Calu3 (cell line): ENCODE measurements around the gene NUP62. TPM values are rescaled to one million over a fixed set of nuclear protein-coding genes. Genes with fewer than 3 reads are reported as not detected.

Source experiments
- BruUV-seq: library from RNA; stranded (reverse); fragments of 400-500 nt; replicated peaks from 2 replicates; lab custom pipeline; 2021; lab: Mats Ljungman, UMichigan
- CTCF ChIA-PET: fragments of 300-600 bp; sonication (Branson Sonifier 250); formaldehyde crosslinking; loops from one replicate; lab custom pipeline; 2022; ENCODE audit warnings: antibody characterized with exemption; lab: Charles Lee
- DNase-seq: peaks from one replicate; pipeline ENCODE4 v3.0.0; 2022
- H3K27ac Mint-ChIP-seq: one replicate; pipeline ENCODE4 v1.8.0; 2022; ENCODE audit warnings: mixed read lengths; ENCODE audit not compliant: unreplicated experiment
- H3K27me3 Mint-ChIP-seq: one replicate; pipeline ENCODE4 v1.8.0; 2022; ENCODE audit warnings: mixed read lengths; ENCODE audit not compliant: unreplicated experiment
- H3K36me3 Mint-ChIP-seq: one replicate; pipeline ENCODE4 v1.8.0; 2022; ENCODE audit warnings: mild to moderate bottlenecking, moderate library complexity, mixed read lengths; ENCODE audit not compliant: insufficient read depth, unreplicated experiment
- H3K4me1 Mint-ChIP-seq: one replicate; pipeline ENCODE4 v1.8.0; 2022; ENCODE audit warnings: mild to moderate bottlenecking, low read depth, mixed read lengths; ENCODE audit not compliant: unreplicated experiment
- H3K4me3 Mint-ChIP-seq: one replicate; pipeline ENCODE4 v1.8.0; 2022; ENCODE audit warnings: mild to moderate bottlenecking, low read depth, moderate library complexity, mixed read lengths; ENCODE audit not compliant: unreplicated experiment
- H3K9me3 Mint-ChIP-seq: one replicate; pipeline ENCODE4 v1.8.0; 2022; ENCODE audit warnings: low read depth, mixed read lengths; ENCODE audit not compliant: unreplicated experiment
- intact Hi-C: fragments of 100-400 bp; cut with micrococcal nuclease; formaldehyde crosslinking; loops from one replicate; pipeline ENCODE4 v1.10.0; 2022; ENCODE audit not compliant: unreplicated experiment
- total RNA-seq: library from RNA; stranded (reverse); gene quantifications from 2 replicates; pipeline ENCODE4 v1.2.3, GENCODE V29; 2022
- TF ChIP-seq, protein P1 (sequence below): fragments of 200-600 bp; IDR thresholded peaks from one replicate; pipeline ENCODE4 v1.8.0; 2022; ENCODE audit warnings: antibody characterized with exemption; ENCODE audit not compliant: unreplicated experiment

NUP62 gene
- total RNA-seq, 1 experiment from 2014 or later, result 124 TPM

DNA sequence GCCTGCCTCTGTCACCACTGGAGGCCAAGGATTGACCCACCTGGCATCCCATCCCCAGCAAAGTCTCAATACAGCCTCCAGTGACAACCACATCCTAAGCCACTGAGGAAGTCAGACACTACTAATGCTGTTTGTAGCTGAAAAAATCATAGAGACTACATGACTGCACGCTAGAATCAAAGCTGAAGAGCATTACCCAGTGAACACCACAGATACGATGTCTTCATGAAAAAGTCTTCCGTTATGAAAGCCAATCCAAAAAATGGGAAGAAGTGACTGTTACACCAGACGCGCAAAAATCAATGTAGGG, 11.1 kb upstream of the NUP62 start:
- intact Hi-C loops, result no loop called here
- no TSS peak for BruUV-seq
- no peak overlapping the region for H3K27ac Mint-ChIP-seq
- TF ChIP-seq, protein P1, sequence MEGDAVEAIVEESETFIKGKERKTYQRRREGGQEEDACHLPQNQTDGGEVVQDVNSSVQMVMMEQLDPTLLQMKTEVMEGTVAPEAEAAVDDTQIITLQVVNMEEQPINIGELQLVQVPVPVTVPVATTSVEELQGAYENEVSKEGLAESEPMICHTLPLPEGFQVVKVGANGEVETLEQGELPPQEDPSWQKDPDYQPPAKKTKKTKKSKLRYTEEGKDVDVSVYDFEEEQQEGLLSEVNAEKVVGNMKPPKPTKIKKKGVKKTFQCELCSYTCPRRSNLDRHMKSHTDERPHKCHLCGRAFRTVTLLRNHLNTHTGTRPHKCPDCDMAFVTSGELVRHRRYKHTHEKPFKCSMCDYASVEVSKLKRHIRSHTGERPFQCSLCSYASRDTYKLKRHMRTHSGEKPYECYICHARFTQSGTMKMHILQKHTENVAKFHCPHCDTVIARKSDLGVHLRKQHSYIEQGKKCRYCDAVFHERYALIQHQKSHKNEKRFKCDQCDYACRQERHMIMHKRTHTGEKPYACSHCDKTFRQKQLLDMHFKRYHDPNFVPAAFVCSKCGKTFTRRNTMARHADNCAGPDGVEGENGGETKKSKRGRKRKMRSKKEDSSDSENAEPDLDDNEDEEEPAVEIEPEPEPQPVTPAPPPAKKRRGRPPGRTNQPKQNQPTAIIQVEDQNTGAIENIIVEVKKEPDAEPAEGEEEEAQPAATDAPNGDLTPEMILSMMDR, result no peak
- no peaks in the 10 kb centered on the region for H3K9me3 Mint-ChIP-seq
- CTCF ChIA-PET, result no interaction called here
- no peak overlapping the region for H3K4me3 Mint-ChIP-seq
- no peak for DNase-seq
- H3K27me3 Mint-ChIP-seq, result peaks cover 47% of the 10 kb centered on the region
- H3K36me3 Mint-ChIP-seq, result peaks cover 5% of the 10 kb centered on the region
- H3K4me1 Mint-ChIP-seq, result peaks cover 13% of the 10 kb centered on the region

DNA sequence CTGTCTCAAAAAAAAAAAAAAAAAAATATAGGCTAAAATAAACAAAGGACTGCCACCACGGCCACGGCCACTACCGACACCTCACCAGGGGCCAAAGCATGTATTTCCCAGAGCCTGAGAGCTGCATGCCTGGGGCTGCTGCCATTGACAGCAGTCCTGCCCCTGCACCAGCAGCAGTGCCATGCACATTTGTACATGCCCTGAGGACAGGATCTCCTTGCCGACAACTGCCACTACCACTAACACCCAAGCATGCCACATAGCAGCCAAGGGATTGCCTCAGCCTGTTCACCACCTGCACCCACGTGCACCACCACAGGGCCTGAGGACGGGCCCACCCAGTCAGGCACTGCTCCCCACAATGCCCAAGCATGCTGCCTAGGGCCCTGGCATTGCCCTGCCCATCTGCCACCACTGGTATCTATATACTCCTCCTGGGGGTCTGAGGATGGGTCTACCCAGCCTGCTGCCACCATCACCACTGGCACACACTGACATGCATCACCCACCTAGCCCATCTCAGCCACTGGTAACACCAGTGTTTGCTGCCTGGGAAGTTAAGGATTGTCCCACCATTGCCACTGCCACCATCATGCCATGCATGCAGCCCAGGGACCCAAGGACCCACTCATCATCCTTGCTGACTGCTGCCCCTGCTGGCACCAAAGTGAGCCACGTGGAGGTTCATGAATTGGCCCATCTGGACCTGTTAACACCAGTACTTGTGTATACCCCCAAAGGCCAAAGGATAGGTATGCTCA, 10.6 kb upstream of the NUP62 start:
- CTCF ChIA-PET, result interaction anchor here (0.7 kb wide), 1 partner anchor 10 kb away, joined by 4 read pairs; the partner anchor contains the start of gene NUP62
- BruUV-seq, result no TSS peak
- Mint-ChIP-seq H3K36me3 (peaks cover 5% of the 10 kb centered on the region), H3K4me1 (peaks cover 13% of the 10 kb centered on the region), H3K4me3 (no peak overlapping the region), H3K27me3 (peaks cover 50% of the 10 kb centered on the region), H3K27ac (no peak overlapping the region), H3K9me3 (no peaks in the 10 kb centered on the region)
- intact Hi-C loops, result no loop called here
- peak; percentile 17 for DNase-seq
- TF ChIP-seq, protein P1, result peak; percentile 34

DNA sequence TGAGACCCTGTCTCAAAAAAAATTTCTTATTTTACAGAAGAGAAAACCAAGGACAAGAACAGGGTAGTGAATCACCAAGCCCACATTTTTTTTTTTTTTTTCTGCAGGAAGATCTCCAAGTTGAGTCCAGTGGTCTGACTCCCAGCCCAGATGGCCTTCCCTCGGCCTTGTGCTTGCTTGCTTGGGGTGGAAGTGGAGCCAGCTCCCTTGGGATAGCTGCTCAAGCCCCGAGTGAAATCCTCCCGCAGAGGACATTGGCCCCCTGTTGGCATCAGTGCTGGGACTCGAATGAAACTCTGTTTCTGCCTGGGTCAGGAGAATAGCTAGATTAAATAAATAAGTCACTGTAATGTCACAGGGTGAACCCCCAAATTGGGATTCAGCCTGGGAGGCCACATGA, 9.4 kb upstream of the NUP62 start:
- DNase-seq, result no peak
- BruUV-seq, result no TSS peak
- intact Hi-C loops, result no loop called here
- no peak overlapping the region for H3K4me3 Mint-ChIP-seq
- H3K4me1 Mint-ChIP-seq, result peaks cover 13% of the 10 kb centered on the region
- CTCF ChIA-PET, result no interaction called here
- peaks cover 44% of the 10 kb centered on the region for H3K27me3 Mint-ChIP-seq
- H3K27ac Mint-ChIP-seq, result no peak overlapping the region
- H3K9me3 Mint-ChIP-seq, result no peaks in the 10 kb centered on the region
- H3K36me3 Mint-ChIP-seq, result peaks cover 5% of the 10 kb centered on the region
- TF ChIP-seq, protein P1, result no peak

DNA sequence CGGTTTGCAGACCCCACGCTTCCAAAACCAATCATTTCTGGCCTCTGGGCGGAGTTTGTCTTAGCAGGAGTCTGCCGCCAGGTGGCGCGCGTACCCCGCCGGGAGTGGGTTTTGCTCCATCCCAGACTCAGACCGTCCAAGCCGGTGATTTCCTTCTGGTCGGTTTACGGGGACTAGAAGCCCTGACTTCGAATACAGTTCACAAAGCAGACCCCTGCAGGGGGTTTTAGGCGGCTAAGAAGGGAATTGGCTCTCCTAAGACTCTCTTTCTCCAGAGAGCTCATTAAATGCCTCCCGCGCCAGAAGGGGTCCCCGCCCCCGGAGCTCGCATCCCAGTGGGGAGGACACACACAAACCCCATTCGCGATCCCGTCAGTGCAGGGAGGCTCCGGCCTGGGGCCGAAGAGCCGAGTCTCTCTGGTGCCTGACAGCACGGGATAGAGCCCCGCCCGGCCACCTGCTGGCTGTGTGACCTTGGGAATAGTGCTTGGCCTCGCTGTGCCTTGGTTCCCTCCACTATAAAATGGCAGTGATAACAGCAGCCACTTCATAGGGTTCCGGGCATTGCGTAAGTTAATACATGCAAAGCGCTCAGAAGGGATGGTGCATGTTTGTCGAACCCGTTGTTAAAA, 8.6 kb upstream of the NUP62 start:
- TF ChIP-seq, protein P1, result peak; percentile 99
- BruUV-seq, result no TSS peak
- peak; percentile 91 for DNase-seq
- H3K27ac Mint-ChIP-seq, result no peak overlapping the region
- intact Hi-C loops, result loop anchor here (1.0 kb wide), 1 partner anchor 45 kb away; no protein-coding TSS in a partner anchor
- CTCF ChIA-PET, result interaction anchor here (0.5 kb wide), 1 partner anchor 216 kb away, joined by 3 read pairs; no protein-coding TSS in a partner anchor
- peaks cover 5% of the 10 kb centered on the region for H3K36me3 Mint-ChIP-seq
- H3K27me3 Mint-ChIP-seq, result peaks cover 36% of the 10 kb centered on the region
- H3K4me3 Mint-ChIP-seq, result peak overlapping the region; percentile 36
- H3K4me1 Mint-ChIP-seq, result peaks cover 21% of the 10 kb centered on the region
- H3K9me3 Mint-ChIP-seq, result peaks cover 2% of the 10 kb centered on the region
